GM23338 (cell line): ENCODE measurements around the gene MICA.

Experiments
- CTCF ChIP-seq, 2 experiments: fragments of 200-600 bp in 1 of 2; sonication (generic) in 1 of 2; conservative IDR thresholded peaks; 2 replicates each; pipeline versions ENCODE4 v1.5.1 to v1.6.1; 2016 to 2017; ENCODE audit warnings: antibody characterized with exemption in 2 of 2, low read depth in 2 of 2, mild to moderate bottlenecking in 2 of 2, moderate library complexity in 1 of 2
- EZH2 ChIP-seq: fragments of 200-600 bp; sonication (generic); IDR thresholded peaks from one replicate; pipeline ENCODE4 v1.8.0; 2017; ENCODE audit warnings: antibody characterized with exemption, mild to moderate bottlenecking, low read depth; ENCODE audit not compliant: unreplicated experiment
- NANOG ChIP-seq: IDR thresholded peaks from 2 replicates; pipeline ENCODE4 v1.6.1; 2016; ENCODE audit warnings: antibody characterized with exemption, borderline replicate concordance
- POLR2AphosphoS5 ChIP-seq: IDR thresholded peaks from 2 replicates; pipeline ENCODE4 v1.6.1; 2016; ENCODE audit warnings: antibody characterized with exemption, low read depth
- REST ChIP-seq: IDR thresholded peaks from one replicate; pipeline ENCODE4 v1.6.1; 2018; ENCODE audit warnings: antibody characterized with exemption; ENCODE audit not compliant: unreplicated experiment

GRCh38 chr6:31354864-31355582, 48.4 kb upstream of the MICA start:
- TF ChIP-seq CTCF (conservative IDR thresholded peaks at IDR 0.05; ENCODE audit: low read depth in 2 of 2) (no peak), REST (no peak), POLR2AphosphoS5 (no peak), NANOG (no peak), EZH2 (no peak)
